ENCODE data around the gene ZNF831.

Gene ZNF831

DNA sequence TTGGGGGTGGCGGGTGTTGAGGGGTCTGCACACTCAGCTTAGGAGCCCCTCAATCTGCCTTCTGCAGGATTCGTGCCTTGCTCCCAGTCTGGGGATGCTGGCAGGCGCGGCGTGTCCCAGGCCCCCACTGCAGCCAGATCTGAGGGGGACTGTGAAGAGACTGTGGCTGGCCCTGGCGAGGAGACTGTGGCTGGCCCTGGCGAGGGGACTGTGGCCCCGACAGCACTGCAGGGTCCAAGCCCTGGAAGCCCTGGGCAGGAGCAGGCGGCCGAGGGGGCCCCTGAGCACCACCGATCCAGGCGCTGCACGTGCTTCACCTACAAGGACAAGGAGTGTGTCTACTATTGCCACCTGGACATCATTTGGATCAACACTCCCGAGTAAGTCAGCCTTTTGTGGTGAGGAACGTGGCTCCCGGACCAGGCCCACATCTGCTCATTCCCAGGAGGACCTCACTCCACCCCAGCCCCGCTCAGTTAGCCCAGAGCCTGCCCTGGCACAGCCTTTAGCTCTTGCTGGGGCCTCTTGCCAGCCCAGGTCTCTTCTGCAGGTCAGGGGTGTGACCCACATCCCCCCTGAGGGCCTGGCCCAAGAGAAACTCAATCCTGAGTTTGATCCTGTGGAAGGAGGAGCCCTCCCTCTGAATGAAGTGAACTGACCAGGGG, 137.9 kb downstream of the ZNF831 start:
- no peak for DNase-seq (ENCODE audit: low read depth in 2 of 2)

DNA sequence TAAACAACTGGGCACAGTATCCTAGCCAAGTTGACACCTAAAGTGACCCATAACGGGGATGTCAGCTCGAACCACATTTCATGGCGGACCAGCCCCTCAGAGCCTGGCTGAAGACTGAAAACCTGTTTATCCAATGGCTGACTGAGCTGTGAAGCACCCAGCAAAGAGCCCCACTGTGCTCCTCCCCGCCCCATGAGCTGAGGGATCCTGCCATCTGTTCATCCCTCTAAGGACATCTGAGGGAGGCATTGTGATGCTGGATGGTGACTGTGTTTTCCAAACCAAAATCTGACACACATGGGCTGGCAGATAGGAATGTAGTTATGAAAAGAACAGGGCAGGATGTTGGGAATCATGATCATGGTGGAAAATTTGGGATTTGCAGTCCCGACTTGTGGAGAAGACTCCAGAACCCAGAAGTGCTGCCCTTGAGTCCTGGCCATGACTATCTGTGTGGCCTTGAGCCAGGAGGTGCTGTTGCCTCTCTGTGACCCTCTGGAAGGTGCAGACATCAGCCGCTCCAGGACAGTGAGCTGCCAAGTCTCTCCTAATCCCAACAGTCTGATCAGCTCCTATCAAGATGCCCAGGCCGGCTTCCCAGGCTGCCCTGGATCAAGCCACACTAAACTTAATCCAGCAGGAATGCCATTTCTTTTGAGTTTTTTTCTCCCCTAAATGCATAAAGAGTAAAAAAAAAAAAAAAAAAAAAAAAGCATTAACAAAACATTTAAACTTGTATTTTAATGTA, 142.5 kb downstream of the ZNF831 start:
- DNase-seq (ENCODE audit: low read depth in 2 of 2) = no peak

DNA sequence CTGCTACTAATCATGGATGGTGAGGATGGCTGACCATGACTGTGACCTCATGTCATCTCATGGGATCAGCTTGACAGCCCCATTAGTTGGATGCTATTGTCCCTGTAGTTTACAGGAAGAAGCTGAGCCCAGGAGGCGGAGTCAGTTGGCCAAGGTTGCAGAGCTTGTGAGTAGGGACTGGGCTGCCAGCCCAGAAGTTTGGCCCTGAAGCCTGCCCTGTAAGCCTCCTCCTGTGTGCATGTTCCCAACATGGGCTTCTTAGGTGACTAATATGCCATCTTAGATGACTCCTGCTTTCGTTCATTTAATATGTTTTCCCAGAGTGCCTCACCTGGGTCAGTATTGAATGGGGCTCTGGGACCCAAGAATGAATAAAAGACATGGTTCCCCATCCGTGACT, 143.6 kb downstream of the ZNF831 start:
- DNase-seq (ENCODE audit: low read depth in 2 of 2) = no peak

Measured in stimulated activated CD8-positive, alpha-beta memory T cell treated with anti-CD3 and anti-CD28 coated beads, Interleukin-2, amount 100 ng/mL, for 48 hours (primary cell).